Stimulated activated CD8-positive, alpha-beta memory T cell treated with anti-CD3 and anti-CD28 coated beads, Interleukin-7, amount 100 ng/mL, for 24 hours (primary cell): ENCODE data around the gene SEPTIN14.
"Not testable (repeated sequence)": the region's sequence is repeated elsewhere in the genome, so short reads cannot be mapped to it uniquely, and the experiment has no call there.

ENCODE experiments used
- DNase-seq: peaks from one replicate; pipeline ENCODE4 v3.0.0-alpha.2; 2020; ENCODE audit warnings: low read depth

Gene SEPTIN14

GRCh38 chr7:55784151-55784550 lies 78.4 kb downstream of the SEPTIN14 start:
- no peak for DNase-seq

- DNase-seq = no peak
These were observed 83.9 kb downstream of the SEPTIN14 start for GRCh38 chr7:55778631-55779030.

- DNase-seq = no peak
These were observed 86.4 kb downstream of the SEPTIN14 start for GRCh38 chr7:55776196-55776595.

GRCh38 chr7:55775051-55775420 lies 87.5 kb downstream of the SEPTIN14 start:
- no peak for DNase-seq

GRCh38 chr7:55774327-55775050 lies 88.1 kb downstream of the SEPTIN14 start:
- no peak for DNase-seq

- DNase-seq = no peak
These were observed 91.8 kb downstream of the SEPTIN14 start for GRCh38 chr7:55770778-55771177.

GRCh38 chr7:55753274-55753862 lies 109.2 kb downstream of the SEPTIN14 start:
- DNase-seq = not testable (repeated sequence)

GRCh38 chr7:55744706-55745105 lies 117.8 kb downstream of the SEPTIN14 start:
- not testable (repeated sequence) for DNase-seq
